A673 (cell line): ENCODE measurements around the gene RABL6. TPM values are rescaled to one million over a fixed set of nuclear protein-coding genes. Genes with fewer than 3 reads are reported as not detected.

Experiments used
- BruUV-seq: library from RNA; stranded (reverse); fragments of 400-500 nt; replicated peaks from 2 replicates; lab custom pipeline; 2021; lab: Mats Ljungman, UMichigan
- CTCF ChIA-PET: fragments of 300-600 bp; sonication (Branson Sonifier 250); formaldehyde crosslinking; loops from one replicate; lab custom pipeline; 2022; ENCODE audit warnings: antibody characterized with exemption; lab: Charles Lee
- POLR2A ChIA-PET: fragments of 300-600 bp; sonication (Branson Sonifier 250); formaldehyde crosslinking; loops from one replicate; lab custom pipeline; 2022; ENCODE audit warnings: antibody characterized with exemption; ENCODE audit not compliant: low non-redundant PET; lab: Charles Lee
- DNase-seq: peaks from one replicate; pipeline ENCODE4 v3.0.0-alpha.2; 2015; ENCODE audit warnings: low spot score
- H3K27ac ChIP-seq: fragments of 200-600 bp; sonication (generic); 2 replicates; pipeline ENCODE4 v1.5.1; 2016; ENCODE audit warnings: mixed run types, low read depth, mild to moderate bottlenecking, mixed read lengths, antibody characterized with exemption, low read length; ENCODE audit not compliant: poor library complexity, severe bottlenecking
- H3K27me3 ChIP-seq: fragments of 200-600 bp; sonication (generic); replicated peaks from 2 replicates; pipeline ENCODE4 v1.6.1; 2017; ENCODE audit warnings: mixed run types, low read depth, mild to moderate bottlenecking, mixed read lengths, antibody characterized with exemption, low read length; ENCODE audit not compliant: insufficient read depth, poor library complexity
- H3K36me3 ChIP-seq: fragments of 200-600 bp; sonication (generic); 2 replicates; pipeline ENCODE4 v1.6.1; 2016; ENCODE audit warnings: mixed run types, mild to moderate bottlenecking, mixed read lengths, antibody characterized with exemption, low read length; ENCODE audit not compliant: insufficient read depth, poor library complexity, severe bottlenecking
- H3K4me1 ChIP-seq: fragments of 200-600 bp; sonication (generic); 2 replicates; pipeline ENCODE4 v1.6.1; 2017; ENCODE audit warnings: mixed run types, mild to moderate bottlenecking, mixed read lengths, antibody characterized with exemption, low read length; ENCODE audit not compliant: insufficient read depth, poor library complexity, severe bottlenecking
- H3K4me3 ChIP-seq: fragments of 200-600 bp; sonication (generic); 2 replicates; pipeline ENCODE4 v1.5.1; 2016; ENCODE audit warnings: low read depth, mixed run types, mild to moderate bottlenecking, mixed read lengths, low read length; ENCODE audit not compliant: poor library complexity, severe bottlenecking
- H3K9me3 ChIP-seq: fragments of 200-600 bp; sonication (generic); 2 replicates; pipeline ENCODE4 v1.6.1; 2016; ENCODE audit warnings: mixed run types, low read depth, mild to moderate bottlenecking, mixed read lengths, antibody characterized with exemption, low read length; ENCODE audit not compliant: poor library complexity, severe bottlenecking
- CTCF ChIP-seq: fragments of 300-800, 200-600 bp; sonication (generic); conservative IDR thresholded peaks from 2 replicates; pipeline ENCODE4 v1.5.1; 2017; ENCODE audit warnings: low read depth, mild to moderate bottlenecking, antibody characterized with exemption, low read length, moderate library complexity, mixed read lengths
- EZH2 ChIP-seq: fragments of 200-600 bp; sonication (generic); IDR thresholded peaks from 2 replicates; pipeline ENCODE4 v1.6.1; 2017; ENCODE audit warnings: borderline replicate concordance, low read depth, mild to moderate bottlenecking, mixed read lengths, antibody characterized with exemption, low read length; ENCODE audit not compliant: poor library complexity, severe bottlenecking
- intact Hi-C: fragments of 100-400 bp; cut with micrococcal nuclease; formaldehyde crosslinking; loops from one replicate; pipeline ENCODE4 v1.10.0; 2022; ENCODE audit not compliant: unreplicated experiment
- total RNA-seq: library from RNA; stranded (reverse); gene quantifications from 2 replicates; pipeline ENCODE4 v1.2.3, GENCODE V29; 2021

The RABL6 gene
- total RNA-seq, 1 experiment from 2014 or later, result 210 TPM

GRCh38 chr9:136838314-136839228, 30.8 kb downstream of the RABL6 start:
- no TSS peak for BruUV-seq

GRCh38 chr9:136839229-136840139, 31.7 kb downstream of the RABL6 start:
- Histone ChIP-seq H3K27ac (peak overlapping the region; percentile 48), H3K9me3 (no peaks in the 10 kb centered on the region), H3K4me3 (no peak overlapping the region), H3K4me1 (peaks cover 32% of the 10 kb centered on the region), H3K36me3 (peaks cover 26% of the 10 kb centered on the region), H3K27me3 (no peaks in the 10 kb centered on the region)
- ChIA-PET CTCF (no interaction called here), POLR2A (no interaction called here)
- no peak for DNase-seq
- TF ChIP-seq EZH2 (no peak), CTCF (no peak)
- intact Hi-C loops, result loop anchor here (5.0 kb wide), 1 partner anchor 37 kb away; no protein-coding TSS in a partner anchor
- BruUV-seq, result no TSS peak

More at GRCh38 chr9:136838314-136839228, 30.8 kb downstream of the RABL6 start:
- peaks cover 32% of the 10 kb centered on the region for H3K4me1 ChIP-seq
- intact Hi-C loops, result no loop called here
- no peaks in the 10 kb centered on the region for H3K9me3 ChIP-seq
- no peak overlapping the region for H3K27ac ChIP-seq
- no peak overlapping the region for H3K4me3 ChIP-seq
- peaks cover 26% of the 10 kb centered on the region for H3K36me3 ChIP-seq
- POLR2A ChIA-PET, result interaction anchor here (0.6 kb wide), 1 partner anchor 18 kb away, joined by 5 read pairs; no protein-coding TSS in a partner anchor
- no peak for DNase-seq
- CTCF ChIA-PET, result no interaction called here
- H3K27me3 ChIP-seq, result no peaks in the 10 kb centered on the region
- TF ChIP-seq CTCF, result no peak
- no peak for TF ChIP-seq EZH2

- peak overlapping the region; percentile 48 for H3K27ac ChIP-seq
These were observed 32.6 kb downstream of the RABL6 start for GRCh38 chr9:136840140-136840876.

More at GRCh38 chr9:136840140-136840876, 32.6 kb downstream of the RABL6 start:
- H3K36me3 ChIP-seq, result peaks cover 26% of the 10 kb centered on the region
- CTCF ChIA-PET, result no interaction called here
- H3K4me3 ChIP-seq, result no peak overlapping the region
- intact Hi-C loops, result loop anchor here (5.0 kb wide), 1 partner anchor 38 kb away; no protein-coding TSS in a partner anchor
- DNase-seq, result peak; percentile 76
- TF ChIP-seq CTCF (no peak), EZH2 (no peak)
- H3K9me3 ChIP-seq, result no peaks in the 10 kb centered on the region
- POLR2A ChIA-PET, result no interaction called here
- H3K4me1 ChIP-seq, result peaks cover 32% of the 10 kb centered on the region
- TSS peak; percentile 91 for BruUV-seq
- no peaks in the 10 kb centered on the region for H3K27me3 ChIP-seq
